OCI-LY1 (cell line): ENCODE results near the gene CD27.
A peak's percentile ranks its signal among the peaks of the same experiment; 100 is the strongest.
"Not testable (repeated sequence)": the region's sequence is repeated elsewhere in the genome, so short reads cannot be mapped to it uniquely, and the experiment has no call there.

Experiments used
- H2AFZ ChIP-seq: fragments of 200-600 bp; sonication (generic), shearing (Covaris generic); 2 replicates; pipeline ENCODE4 v1.6.0; 2014; ENCODE audit warnings: antibody characterized with exemption, mild to moderate bottlenecking, low read length
- H3F3A ChIP-seq: fragments of 200-600 bp; sonication (generic), shearing (Covaris generic); 2 replicates; pipeline ENCODE4 v1.6.0; 2014; ENCODE audit warnings: mild to moderate bottlenecking, antibody characterized with exemption, low read length, moderate library complexity; ENCODE audit not compliant: insufficient read depth
- H3K27ac ChIP-seq: fragments of 200-600 bp; sonication (generic); 2 replicates; pipeline ENCODE4 v1.5.1; 2014; ENCODE audit warnings: low read length, mixed run types, mild to moderate bottlenecking, low read depth; ENCODE audit not compliant: poor library complexity, severe bottlenecking
- H3K27me3 ChIP-seq: fragments of 200-600 bp; sonication (generic); 2 replicates; pipeline ENCODE4 v1.6.0; 2014; ENCODE audit warnings: antibody characterized with exemption, mild to moderate bottlenecking, low read length, moderate library complexity; ENCODE audit not compliant: insufficient read depth
- H3K36me3 ChIP-seq: fragments of 200-600 bp; sonication (generic); 2 replicates; pipeline ENCODE4 v1.6.1; 2014; ENCODE audit warnings: mild to moderate bottlenecking, antibody characterized with exemption, low read length, moderate library complexity, mixed read lengths; ENCODE audit not compliant: insufficient read depth
- H3K4me1 ChIP-seq: fragments of 200-600 bp; sonication (generic); 2 replicates; pipeline ENCODE4 v1.5.1; 2014; ENCODE audit warnings: mild to moderate bottlenecking, low read length, moderate library complexity; ENCODE audit not compliant: insufficient read depth, severe bottlenecking
- H3K4me2 ChIP-seq: fragments of 200-600 bp; sonication (generic), shearing (Covaris generic); 2 replicates; pipeline ENCODE4 v1.6.1; 2014; ENCODE audit warnings: low read length
- H3K4me3 ChIP-seq: fragments of 200-600 bp; sonication (generic); 2 replicates; pipeline ENCODE4 v1.5.1; 2014; ENCODE audit warnings: low read length, low read depth, mild to moderate bottlenecking, mixed read lengths; ENCODE audit not compliant: poor library complexity, severe bottlenecking
- H3K79me2 ChIP-seq: fragments of 200-600 bp; shearing (Covaris generic); 2 replicates; pipeline ENCODE4 v1.6.1; 2016; ENCODE audit warnings: mixed run types, low read length, mixed read lengths; ENCODE audit not compliant: insufficient read depth
- H3K9ac ChIP-seq: fragments of 200-600 bp; sonication (generic), shearing (Covaris generic); 2 replicates; pipeline ENCODE4 v1.6.1; 2014; ENCODE audit warnings: mild to moderate bottlenecking, low read length, mixed read lengths
- H3K9me2 ChIP-seq: fragments of 200-600 bp; sonication (generic), shearing (Covaris generic); 2 replicates; pipeline ENCODE4 v1.6.1; 2014; ENCODE audit warnings: low read depth, mild to moderate bottlenecking, low read length, mixed read lengths
- H3K9me3 ChIP-seq: fragments of 200-600 bp; shearing (Covaris generic); 2 replicates; pipeline ENCODE4 v1.6.1; 2014; ENCODE audit warnings: low read length, mixed read lengths
- H4K20me1 ChIP-seq: fragments of 200-600 bp; sonication (generic), shearing (Covaris generic); 2 replicates; pipeline ENCODE4 v1.6.0; 2016; ENCODE audit warnings: mild to moderate bottlenecking, low read length; ENCODE audit not compliant: insufficient read depth
- EZH2 ChIP-seq: fragments of 200-600 bp; sonication (generic), shearing (Covaris generic); IDR thresholded peaks from 2 replicates; pipeline ENCODE4 v1.8.0; 2017; ENCODE audit warnings: borderline replicate concordance, mixed run types, mild to moderate bottlenecking, antibody characterized with exemption, low read length, moderate library complexity, mixed read lengths
- TF ChIP-seq, protein P1 (sequence below): fragments of 200-600 bp; sonication (generic), shearing (Covaris generic); IDR thresholded peaks from 2 replicates; pipeline ENCODE4 v1.5.1; 2017; ENCODE audit warnings: mild to moderate bottlenecking, antibody characterized with exemption, low read length, moderate library complexity, mixed read lengths

The CD27 gene

GRCh38 chr12:6470375-6471163, 25.8 kb downstream of the CD27 start, which contains the start of gene VAMP1:
VAMP1 (minus strand) TSS chr12:6470677; CDS start chr12:6470531, 146 bp downstream.
- TF ChIP-seq, protein P1, sequence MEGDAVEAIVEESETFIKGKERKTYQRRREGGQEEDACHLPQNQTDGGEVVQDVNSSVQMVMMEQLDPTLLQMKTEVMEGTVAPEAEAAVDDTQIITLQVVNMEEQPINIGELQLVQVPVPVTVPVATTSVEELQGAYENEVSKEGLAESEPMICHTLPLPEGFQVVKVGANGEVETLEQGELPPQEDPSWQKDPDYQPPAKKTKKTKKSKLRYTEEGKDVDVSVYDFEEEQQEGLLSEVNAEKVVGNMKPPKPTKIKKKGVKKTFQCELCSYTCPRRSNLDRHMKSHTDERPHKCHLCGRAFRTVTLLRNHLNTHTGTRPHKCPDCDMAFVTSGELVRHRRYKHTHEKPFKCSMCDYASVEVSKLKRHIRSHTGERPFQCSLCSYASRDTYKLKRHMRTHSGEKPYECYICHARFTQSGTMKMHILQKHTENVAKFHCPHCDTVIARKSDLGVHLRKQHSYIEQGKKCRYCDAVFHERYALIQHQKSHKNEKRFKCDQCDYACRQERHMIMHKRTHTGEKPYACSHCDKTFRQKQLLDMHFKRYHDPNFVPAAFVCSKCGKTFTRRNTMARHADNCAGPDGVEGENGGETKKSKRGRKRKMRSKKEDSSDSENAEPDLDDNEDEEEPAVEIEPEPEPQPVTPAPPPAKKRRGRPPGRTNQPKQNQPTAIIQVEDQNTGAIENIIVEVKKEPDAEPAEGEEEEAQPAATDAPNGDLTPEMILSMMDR = no peak
- no peak for TF ChIP-seq EZH2
- H3F3A ChIP-seq = 0 out of 2 replicates have a peak, but pooled peaks cover 5% of the 10 kb centered on the region
- H3K9me2 ChIP-seq = no peaks in the 10 kb centered on the region
- H3K4me3 ChIP-seq = peak within 1 kb of the TSS; percentile 89
- H3K9me3 ChIP-seq = 0 out of 2 replicates have a peak, but pooled peaks cover 3% of the 10 kb centered on the region
- no peak within 1 kb of the TSS for H2AFZ ChIP-seq
- H3K27me3 ChIP-seq = no peaks in the 10 kb centered on the region
- peak within 1 kb of the TSS; percentile 89 for H3K9ac ChIP-seq
- peak within 1 kb of the TSS; percentile 95 for H3K4me2 ChIP-seq
- peaks cover 40% of the 10 kb centered on the region for H3K36me3 ChIP-seq
- peaks cover 32% of the 10 kb centered on the region for H3K4me1 ChIP-seq
- peaks cover 24% of the 10 kb centered on the region for H3K79me2 ChIP-seq
- H4K20me1 ChIP-seq = no peaks in the 10 kb centered on the region
- peak within 1 kb of the TSS; percentile 78 for H3K27ac ChIP-seq

- H3K4me3 ChIP-seq = no peak overlapping the region
- H3K9me3 ChIP-seq = peaks cover 7% of the 10 kb centered on the region; the same call in 1 of the 2 replicates
- no peaks in the 10 kb centered on the region for H3K9me2 ChIP-seq
- peaks cover 29% of the 10 kb centered on the region for H3K4me1 ChIP-seq
- TF ChIP-seq, protein P1 = no peak
- no peak for TF ChIP-seq EZH2
- no peaks in the 10 kb centered on the region for H4K20me1 ChIP-seq
- H2AFZ ChIP-seq = no peak overlapping the region
- peaks cover 26% of the 10 kb centered on the region for H3K36me3 ChIP-seq
- peaks cover 24% of the 10 kb centered on the region for H3K79me2 ChIP-seq
- H3K4me2 ChIP-seq = no peak overlapping the region
- no peak overlapping the region for H3K9ac ChIP-seq
- no peaks in the 10 kb centered on the region; the same call in 1 of the 2 replicates for H3K27me3 ChIP-seq
- no peak overlapping the region for H3K27ac ChIP-seq
- H3F3A ChIP-seq = 0 out of 2 replicates have a peak, but pooled peaks cover 5% of the 10 kb centered on the region
Measured at GRCh38 chr12:6471989-6472360, 27.2 kb downstream of the CD27 start.

GRCh38 chr12:6472491-6472890, 27.7 kb downstream of the CD27 start:
- H3K9me3 ChIP-seq = peaks cover 7% of the 10 kb centered on the region; the same call in 1 of the 2 replicates
- H3K27ac ChIP-seq = no peak overlapping the region
- H3K4me1 ChIP-seq = peaks cover 28% of the 10 kb centered on the region
- peaks cover 21% of the 10 kb centered on the region for H3K36me3 ChIP-seq
- no peak overlapping the region for H3K9ac ChIP-seq
- H4K20me1 ChIP-seq = no peaks in the 10 kb centered on the region
- H3K79me2 ChIP-seq = peaks cover 24% of the 10 kb centered on the region
- H3F3A ChIP-seq = 0 out of 2 replicates have a peak, but pooled peaks cover 5% of the 10 kb centered on the region
- no peak overlapping the region for H2AFZ ChIP-seq
- no peaks in the 10 kb centered on the region; the same call in 1 of the 2 replicates for H3K27me3 ChIP-seq
- H3K4me2 ChIP-seq = no peak overlapping the region
- H3K4me3 ChIP-seq = no peak overlapping the region
- TF ChIP-seq, protein P1 = no peak
- TF ChIP-seq EZH2 = no peak
- no peaks in the 10 kb centered on the region for H3K9me2 ChIP-seq

DNA sequence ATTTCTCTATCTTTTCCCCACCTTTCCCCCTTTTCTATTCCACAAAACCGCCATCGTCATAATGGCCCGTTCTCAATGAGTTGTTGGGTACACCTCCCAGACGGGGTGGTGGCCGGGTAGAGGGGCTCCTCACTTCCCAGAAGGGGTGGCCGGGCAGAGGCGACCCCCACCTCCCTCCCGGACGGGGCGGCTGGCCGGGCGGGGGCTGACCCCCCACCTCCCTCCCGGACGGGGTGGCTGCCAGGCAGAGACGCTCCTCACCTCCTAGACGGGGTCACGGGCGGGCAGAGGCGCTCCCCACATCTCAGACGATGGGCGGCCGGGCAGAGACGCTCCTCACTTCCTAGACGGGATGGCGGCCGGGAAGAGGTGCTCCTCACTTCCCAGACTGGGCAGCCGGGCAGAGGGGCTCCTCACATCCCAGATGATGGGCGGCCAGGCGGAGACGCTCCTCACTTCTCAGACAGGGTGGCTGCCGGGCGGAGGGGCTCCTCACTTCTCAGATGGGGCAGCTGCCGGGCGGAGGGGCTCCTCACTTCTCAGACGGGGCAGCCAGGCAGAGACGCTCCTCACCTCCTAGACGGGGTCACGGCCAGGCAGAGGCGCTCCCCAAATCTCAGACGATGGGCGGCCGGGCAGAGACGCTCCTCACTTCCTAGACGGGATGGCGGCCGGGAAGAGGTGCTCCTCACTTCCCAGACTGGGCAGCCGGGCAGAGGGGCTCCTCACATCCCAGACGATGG, 30.6 kb downstream of the CD27 start:
- not testable (repeated sequence) for H3K27ac ChIP-seq, H3F3A ChIP-seq, H3K9ac ChIP-seq, H3K9me2 ChIP-seq, H3K79me2 ChIP-seq, H3K36me3 ChIP-seq, H3K4me3 ChIP-seq, H2AFZ ChIP-seq, H3K4me1 ChIP-seq, H3K4me2 ChIP-seq, H3K27me3 ChIP-seq, H3K9me3 ChIP-seq, H4K20me1 ChIP-seq
